GM23338 (cell line): ENCODE measurements around the gene DLL4.

Experiments
- CREB1 ChIP-seq: fragments of 250-450 bp; sonication (Bioruptor Pico); IDR thresholded peaks from 2 replicates; pipeline ENCODE4 v1.5.0; 2020; ENCODE audit warnings: low read depth, mild to moderate bottlenecking, moderate library complexity
- EZH2 ChIP-seq: fragments of 200-600 bp; sonication (generic); IDR thresholded peaks from one replicate; pipeline ENCODE4 v1.8.0; 2017; ENCODE audit warnings: antibody characterized with exemption, mild to moderate bottlenecking, low read depth; ENCODE audit not compliant: unreplicated experiment
- EZH2phosphoT487 ChIP-seq: fragments of 200-600 bp; sonication (generic); IDR thresholded peaks from one replicate; pipeline ENCODE4 v1.8.1; 2018; ENCODE audit warnings: antibody characterized with exemption; ENCODE audit not compliant: unreplicated experiment
- JUNB ChIP-seq: IDR thresholded peaks from one replicate; pipeline ENCODE4 v1.6.1; 2016; ENCODE audit warnings: antibody characterized with exemption; ENCODE audit not compliant: unreplicated experiment
- NANOG ChIP-seq: IDR thresholded peaks from 2 replicates; pipeline ENCODE4 v1.6.1; 2016; ENCODE audit warnings: antibody characterized with exemption, borderline replicate concordance
- POLR2AphosphoS5 ChIP-seq: IDR thresholded peaks from 2 replicates; pipeline ENCODE4 v1.6.1; 2016; ENCODE audit warnings: antibody characterized with exemption, low read depth
- ZNF114 ChIP-seq: fragments of 250-450 bp; sonication (Bioruptor Pico); IDR thresholded peaks from 2 replicates; pipeline ENCODE4 v1.5.0; 2020; ENCODE audit warnings: mild to moderate bottlenecking, moderate library complexity
- TF ChIP-seq, protein P1 (sequence below), 2 experiments: fragments of 200-600 bp in 1 of 2; sonication (generic) in 1 of 2; conservative IDR thresholded peaks; 2 replicates each; pipeline versions ENCODE4 v1.5.1 to v1.6.1; 2016 to 2017; ENCODE audit warnings: antibody characterized with exemption in 2 of 2, low read depth in 2 of 2, mild to moderate bottlenecking in 2 of 2, moderate library complexity in 1 of 2
- TF ChIP-seq, protein P2 (sequence below): IDR thresholded peaks from one replicate; pipeline ENCODE4 v1.6.1; 2018; ENCODE audit warnings: antibody characterized with exemption; ENCODE audit not compliant: unreplicated experiment
- TF ChIP-seq, protein P3 (sequence below): IDR thresholded peaks from 2 replicates; pipeline ENCODE4 v1.6.1; 2016; ENCODE audit warnings: antibody characterized with exemption

DNA sequence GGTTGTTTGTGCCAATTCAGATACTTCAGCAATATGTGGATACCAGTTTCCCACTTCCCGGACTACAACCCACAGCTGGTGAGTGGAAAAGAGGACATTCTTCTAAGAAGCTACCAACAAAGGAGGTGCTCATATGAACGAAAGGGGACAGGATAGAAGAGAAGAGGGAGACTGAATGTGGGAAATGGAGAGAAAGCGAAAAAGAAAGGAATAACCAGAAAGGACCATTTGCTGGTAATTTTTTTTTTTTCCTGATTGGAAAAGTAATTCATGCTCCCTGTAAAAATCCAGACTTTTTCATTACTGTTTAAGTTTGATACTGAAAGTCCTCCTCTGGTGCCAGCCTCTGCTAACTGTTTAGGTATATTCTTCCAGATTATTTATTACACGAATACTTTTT lies 22.6 kb downstream of the DLL4 start:
- TF ChIP-seq, protein P1, sequence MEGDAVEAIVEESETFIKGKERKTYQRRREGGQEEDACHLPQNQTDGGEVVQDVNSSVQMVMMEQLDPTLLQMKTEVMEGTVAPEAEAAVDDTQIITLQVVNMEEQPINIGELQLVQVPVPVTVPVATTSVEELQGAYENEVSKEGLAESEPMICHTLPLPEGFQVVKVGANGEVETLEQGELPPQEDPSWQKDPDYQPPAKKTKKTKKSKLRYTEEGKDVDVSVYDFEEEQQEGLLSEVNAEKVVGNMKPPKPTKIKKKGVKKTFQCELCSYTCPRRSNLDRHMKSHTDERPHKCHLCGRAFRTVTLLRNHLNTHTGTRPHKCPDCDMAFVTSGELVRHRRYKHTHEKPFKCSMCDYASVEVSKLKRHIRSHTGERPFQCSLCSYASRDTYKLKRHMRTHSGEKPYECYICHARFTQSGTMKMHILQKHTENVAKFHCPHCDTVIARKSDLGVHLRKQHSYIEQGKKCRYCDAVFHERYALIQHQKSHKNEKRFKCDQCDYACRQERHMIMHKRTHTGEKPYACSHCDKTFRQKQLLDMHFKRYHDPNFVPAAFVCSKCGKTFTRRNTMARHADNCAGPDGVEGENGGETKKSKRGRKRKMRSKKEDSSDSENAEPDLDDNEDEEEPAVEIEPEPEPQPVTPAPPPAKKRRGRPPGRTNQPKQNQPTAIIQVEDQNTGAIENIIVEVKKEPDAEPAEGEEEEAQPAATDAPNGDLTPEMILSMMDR (conservative IDR thresholded peaks at IDR 0.05; ENCODE audit: low read depth in 2 of 2), result no peak
- TF ChIP-seq, protein P2, sequence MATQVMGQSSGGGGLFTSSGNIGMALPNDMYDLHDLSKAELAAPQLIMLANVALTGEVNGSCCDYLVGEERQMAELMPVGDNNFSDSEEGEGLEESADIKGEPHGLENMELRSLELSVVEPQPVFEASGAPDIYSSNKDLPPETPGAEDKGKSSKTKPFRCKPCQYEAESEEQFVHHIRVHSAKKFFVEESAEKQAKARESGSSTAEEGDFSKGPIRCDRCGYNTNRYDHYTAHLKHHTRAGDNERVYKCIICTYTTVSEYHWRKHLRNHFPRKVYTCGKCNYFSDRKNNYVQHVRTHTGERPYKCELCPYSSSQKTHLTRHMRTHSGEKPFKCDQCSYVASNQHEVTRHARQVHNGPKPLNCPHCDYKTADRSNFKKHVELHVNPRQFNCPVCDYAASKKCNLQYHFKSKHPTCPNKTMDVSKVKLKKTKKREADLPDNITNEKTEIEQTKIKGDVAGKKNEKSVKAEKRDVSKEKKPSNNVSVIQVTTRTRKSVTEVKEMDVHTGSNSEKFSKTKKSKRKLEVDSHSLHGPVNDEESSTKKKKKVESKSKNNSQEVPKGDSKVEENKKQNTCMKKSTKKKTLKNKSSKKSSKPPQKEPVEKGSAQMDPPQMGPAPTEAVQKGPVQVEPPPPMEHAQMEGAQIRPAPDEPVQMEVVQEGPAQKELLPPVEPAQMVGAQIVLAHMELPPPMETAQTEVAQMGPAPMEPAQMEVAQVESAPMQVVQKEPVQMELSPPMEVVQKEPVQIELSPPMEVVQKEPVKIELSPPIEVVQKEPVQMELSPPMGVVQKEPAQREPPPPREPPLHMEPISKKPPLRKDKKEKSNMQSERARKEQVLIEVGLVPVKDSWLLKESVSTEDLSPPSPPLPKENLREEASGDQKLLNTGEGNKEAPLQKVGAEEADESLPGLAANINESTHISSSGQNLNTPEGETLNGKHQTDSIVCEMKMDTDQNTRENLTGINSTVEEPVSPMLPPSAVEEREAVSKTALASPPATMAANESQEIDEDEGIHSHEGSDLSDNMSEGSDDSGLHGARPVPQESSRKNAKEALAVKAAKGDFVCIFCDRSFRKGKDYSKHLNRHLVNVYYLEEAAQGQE, result no peak
- TF ChIP-seq POLR2AphosphoS5 (no peak), EZH2phosphoT487 (no peak), CREB1 (CRISPR knock-in tag) (no peak), EZH2 (no peak), NANOG (no peak), JUNB (no peak), ZNF114 (CRISPR knock-in tag) (no peak)
- TF ChIP-seq, protein P3, sequence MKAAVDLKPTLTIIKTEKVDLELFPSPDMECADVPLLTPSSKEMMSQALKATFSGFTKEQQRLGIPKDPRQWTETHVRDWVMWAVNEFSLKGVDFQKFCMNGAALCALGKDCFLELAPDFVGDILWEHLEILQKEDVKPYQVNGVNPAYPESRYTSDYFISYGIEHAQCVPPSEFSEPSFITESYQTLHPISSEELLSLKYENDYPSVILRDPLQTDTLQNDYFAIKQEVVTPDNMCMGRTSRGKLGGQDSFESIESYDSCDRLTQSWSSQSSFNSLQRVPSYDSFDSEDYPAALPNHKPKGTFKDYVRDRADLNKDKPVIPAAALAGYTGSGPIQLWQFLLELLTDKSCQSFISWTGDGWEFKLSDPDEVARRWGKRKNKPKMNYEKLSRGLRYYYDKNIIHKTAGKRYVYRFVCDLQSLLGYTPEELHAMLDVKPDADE, result no peak
